ENCODE results near the gene EML6. TPM values are rescaled to one million over a fixed set of nuclear protein-coding genes. Genes with fewer than 3 reads are reported as not detected.

The EML6 gene
- total and polyA plus RNA-seq, 10 of the 15 experiments (the other 5 are each of a cell fraction or from before 2014, with no cell fraction given): 0.09 to 0.67 (median 0.21) TPM

GRCh38 chr2:54941248-54941984 lies 218.0 kb downstream of the EML6 start (continued):
- TF ChIP-seq ZBTB4 (CRISPR knock-in tag; IDR thresholded peaks at IDR 0.05): no peak
- no peak for TF ChIP-seq ZNF687 (IDR thresholded peaks at IDR 0.05)
- TF ChIP-seq BHLHE40 (IDR thresholded peaks at IDR 0.05; ENCODE audit: borderline replicate concordance in 1 of 2, low read depth in 2 of 2, low read length in 1 of 2): no peak
- TF ChIP-seq GABPA (IDR thresholded peaks at IDR 0.05; ENCODE audit: low read depth): no peak
- no peak for TF ChIP-seq NKRF (conservative IDR thresholded peaks at IDR 0.05)

Measured in GM12878 (cell line).